ENCODE data around the gene NUMBL. TPM values are rescaled to one million over a fixed set of nuclear protein-coding genes. Genes with fewer than 3 reads are reported as not detected.

NUMBL gene
- total and polyA plus RNA-seq, 4 donors: 9.8 to 95.4 (median 61.0) TPM

GRCh38 chr19:40688987-40689338, 1.5 kb downstream of the NUMBL start:
- ATAC-seq (ENCODE audit: low FRiP score) (no peak), DNase-seq (no peak)
- no peak overlapping the region for H3K27ac ChIP-seq (ENCODE audit: low read depth in 1 of 2, low read length in 2 of 2)
- peak overlapping the region; percentile 62 to 75 for H3K4me3 ChIP-seq (ENCODE audit: low read length in 2 of 2)
- no peaks in the 10 kb centered on the region for H3K9me3 ChIP-seq (ENCODE audit: control insufficient read depth, low read length)
- intact Hi-C loops (cut with DNase I): no loop called here
- no peaks in the 10 kb centered on the region for H3K27me3 ChIP-seq (ENCODE audit: control insufficient read depth in 1 of 2, insufficient read depth in 2 of 2, low read length in 1 of 2)
- H3K4me1 ChIP-seq (ENCODE audit: control insufficient read depth in 1 of 2, insufficient read depth in 2 of 2, low read length in 2 of 2): no peaks in the 10 kb centered on the region
- 7 to 8% methylated on average over 4 of the region's 4 CpGs for WGBS, 2 donors
- H3K36me3 ChIP-seq (ENCODE audit: control insufficient read depth in 1 of 2, insufficient read depth in 2 of 2, low read length in 1 of 2): peaks cover 0 to 10% of the 10 kb centered on the region in 2 donors

- H3K36me3 ChIP-seq (ENCODE audit: control insufficient read depth in 1 of 2, insufficient read depth in 2 of 2, low read length in 1 of 2): peaks cover 0 to 10% of the 10 kb centered on the region in 2 donors
- intact Hi-C loops (cut with DNase I): no loop called here
- 48 to 54% methylated on average over 1 of the region's 1 CpG for WGBS, 2 donors
- no peaks in the 10 kb centered on the region for H3K4me1 ChIP-seq (ENCODE audit: control insufficient read depth in 1 of 2, insufficient read depth in 2 of 2, low read length in 2 of 2)
- no peaks in the 10 kb centered on the region for H3K9me3 ChIP-seq (ENCODE audit: control insufficient read depth, low read length)
- DNase-seq: no peak
- peak overlapping the region in 1 of 2 donors; percentile 83 for H3K27ac ChIP-seq (ENCODE audit: low read depth in 1 of 2, low read length in 2 of 2)
- H3K4me3 ChIP-seq (ENCODE audit: low read length in 2 of 2): no peak overlapping the region
- no peak for ATAC-seq (ENCODE audit: low FRiP score)
- no peaks in the 10 kb centered on the region for H3K27me3 ChIP-seq (ENCODE audit: control insufficient read depth in 1 of 2, insufficient read depth in 2 of 2, low read length in 1 of 2)
Observed at GRCh38 chr19:40688309-40688708, 2.1 kb downstream of the NUMBL start.

DNA sequence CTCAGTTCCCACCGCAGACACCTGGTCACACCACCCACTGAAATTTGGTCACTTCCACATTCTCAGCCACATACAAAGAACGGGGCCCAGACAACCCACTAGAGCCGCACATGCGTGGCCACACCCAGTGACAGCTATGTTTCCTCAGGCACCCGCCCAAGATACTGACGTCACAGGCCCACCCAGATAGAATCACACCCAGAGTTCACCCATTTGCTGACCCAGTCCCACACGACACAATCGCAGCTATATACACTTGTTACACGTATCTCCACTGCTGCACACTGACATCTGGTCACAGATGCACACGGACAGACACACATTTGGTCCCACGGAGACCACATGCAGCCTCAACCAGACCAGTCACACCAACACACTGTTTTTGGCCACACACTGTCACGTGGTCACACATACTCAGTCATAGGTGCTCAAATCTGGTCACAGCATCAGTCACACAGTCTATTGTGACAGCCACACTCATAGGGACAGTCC, 2.9 kb downstream of the NUMBL start:
- 15 to 17% methylated on average over 12 of the region's 12 CpGs for WGBS, 2 donors
- intact Hi-C loops (cut with DNase I): no loop called here
- Histone ChIP-seq H3K4me3 (ENCODE audit: low read length in 2 of 2) (no peak overlapping the region), H3K9me3 (ENCODE audit: control insufficient read depth, low read length) (no peaks in the 10 kb centered on the region), H3K27ac (ENCODE audit: low read depth in 1 of 2, low read length in 2 of 2) (peak overlapping the region in 1 of 2 donors; percentile 83), H3K27me3 (ENCODE audit: control insufficient read depth in 1 of 2, insufficient read depth in 2 of 2, low read length in 1 of 2) (no peaks in the 10 kb centered on the region), H3K36me3 (ENCODE audit: control insufficient read depth in 1 of 2, insufficient read depth in 2 of 2, low read length in 1 of 2) (peaks cover 0 to 10% of the 10 kb centered on the region in 2 donors), H3K4me1 (ENCODE audit: control insufficient read depth in 1 of 2, insufficient read depth in 2 of 2, low read length in 2 of 2) (no peaks in the 10 kb centered on the region)
- peak; percentile 89 to 95 for DNase-seq
- peak; percentile 53 for ATAC-seq (ENCODE audit: low FRiP score)

GRCh38 chr19:40686882-40687524, 3.4 kb downstream of the NUMBL start:
- peak overlapping the region in 1 of 2 donors; percentile 53 for H3K27ac ChIP-seq (ENCODE audit: low read depth in 1 of 2, low read length in 2 of 2)
- intact Hi-C loops (cut with DNase I): no loop called here

GRCh38 chr19:40685563-40685962, 4.9 kb downstream of the NUMBL start:
- Histone ChIP-seq H3K9me3 (ENCODE audit: control insufficient read depth, low read length) (no peaks in the 10 kb centered on the region), H3K4me3 (ENCODE audit: low read length in 2 of 2) (no peak overlapping the region), H3K27me3 (ENCODE audit: control insufficient read depth in 1 of 2, insufficient read depth in 2 of 2, low read length in 1 of 2) (no peaks in the 10 kb centered on the region), H3K4me1 (ENCODE audit: control insufficient read depth in 1 of 2, insufficient read depth in 2 of 2, low read length in 2 of 2) (no peaks in the 10 kb centered on the region), H3K27ac (ENCODE audit: low read depth in 1 of 2, low read length in 2 of 2) (no peak overlapping the region), H3K36me3 (ENCODE audit: control insufficient read depth in 1 of 2, insufficient read depth in 2 of 2, low read length in 1 of 2) (peaks cover 2 to 14% of the 10 kb centered on the region in 2 donors)
- ATAC-seq (ENCODE audit: low FRiP score) (no peak), DNase-seq (no peak)
- 65 to 76% methylated on average over 6 of the region's 6 CpGs for WGBS, 2 donors
- intact Hi-C loops (cut with DNase I): no loop called here

More at GRCh38 chr19:40686882-40687524, 3.4 kb downstream of the NUMBL start:
- Histone ChIP-seq H3K27me3 (ENCODE audit: control insufficient read depth in 1 of 2, insufficient read depth in 2 of 2, low read length in 1 of 2) (no peaks in the 10 kb centered on the region), H3K36me3 (ENCODE audit: control insufficient read depth in 1 of 2, insufficient read depth in 2 of 2, low read length in 1 of 2) (peaks cover 2 to 10% of the 10 kb centered on the region in 2 donors), H3K4me3 (ENCODE audit: low read length in 2 of 2) (no peak overlapping the region), H3K9me3 (ENCODE audit: control insufficient read depth, low read length) (no peaks in the 10 kb centered on the region), H3K4me1 (ENCODE audit: control insufficient read depth in 1 of 2, insufficient read depth in 2 of 2, low read length in 2 of 2) (no peaks in the 10 kb centered on the region)
- 69 to 71% methylated on average over 14 of the region's 14 CpGs for WGBS, 2 donors
- DNase-seq: no peak
- ATAC-seq (ENCODE audit: low FRiP score): no peak

DNA sequence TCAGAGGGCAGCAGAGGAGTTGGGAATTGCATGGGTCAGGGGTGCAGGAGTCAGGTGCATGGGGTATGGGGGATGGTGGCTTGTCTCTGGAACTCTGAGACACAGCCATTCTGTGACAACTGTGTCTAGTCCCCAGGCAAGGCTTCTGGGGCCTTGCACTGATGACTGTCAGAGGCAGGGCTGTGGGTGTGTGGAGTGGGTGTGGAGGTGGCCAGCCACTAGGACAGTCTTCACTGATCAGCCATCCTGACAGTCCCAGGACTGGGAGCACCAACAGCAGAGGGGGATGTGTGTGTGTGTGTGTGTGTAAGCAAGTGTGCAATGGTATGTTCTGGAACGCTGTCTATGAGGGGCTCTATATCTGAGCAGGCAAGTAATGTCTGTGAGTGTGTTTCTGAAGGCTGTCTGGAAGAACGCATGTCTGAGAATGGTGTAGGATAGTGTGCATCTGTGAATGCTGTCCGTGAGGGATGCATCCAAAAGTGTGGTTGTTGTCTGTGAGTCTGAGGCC, 5.4 kb downstream of the NUMBL start:
- Histone ChIP-seq H3K9me3 (ENCODE audit: control insufficient read depth, low read length) (no peaks in the 10 kb centered on the region), H3K4me3 (ENCODE audit: low read length in 2 of 2) (no peak overlapping the region), H3K36me3 (ENCODE audit: control insufficient read depth in 1 of 2, insufficient read depth in 2 of 2, low read length in 1 of 2) (peaks cover 2 to 14% of the 10 kb centered on the region in 2 donors), H3K27me3 (ENCODE audit: control insufficient read depth in 1 of 2, insufficient read depth in 2 of 2, low read length in 1 of 2) (no peaks in the 10 kb centered on the region), H3K27ac (ENCODE audit: low read depth in 1 of 2, low read length in 2 of 2) (no peak overlapping the region), H3K4me1 (ENCODE audit: control insufficient read depth in 1 of 2, insufficient read depth in 2 of 2, low read length in 2 of 2) (no peaks in the 10 kb centered on the region)
- intact Hi-C loops (cut with DNase I): no loop called here
- ATAC-seq (ENCODE audit: low FRiP score): no peak
- WGBS, 2 donors: 82 to 85% methylated on average over 3 of the region's 3 CpGs
- DNase-seq: no peak

- Histone ChIP-seq H3K27me3 (ENCODE audit: control insufficient read depth in 1 of 2, insufficient read depth in 2 of 2, low read length in 1 of 2) (no peaks in the 10 kb centered on the region), H3K4me1 (ENCODE audit: control insufficient read depth in 1 of 2, insufficient read depth in 2 of 2, low read length in 2 of 2) (no peaks in the 10 kb centered on the region), H3K27ac (ENCODE audit: low read depth in 1 of 2, low read length in 2 of 2) (no peak overlapping the region), H3K36me3 (ENCODE audit: control insufficient read depth in 1 of 2, insufficient read depth in 2 of 2, low read length in 1 of 2) (peaks cover 2 to 14% of the 10 kb centered on the region in 2 donors), H3K9me3 (ENCODE audit: control insufficient read depth, low read length) (no peaks in the 10 kb centered on the region), H3K4me3 (ENCODE audit: low read length in 2 of 2) (no peak overlapping the region)
- DNase-seq (no peak), ATAC-seq (ENCODE audit: low FRiP score) (no peak)
- WGBS, 2 donors: 94 to 95% methylated on average over 32 of the region's 32 CpGs
- intact Hi-C loops (cut with DNase I): no loop called here
Observed at GRCh38 chr19:40684280-40684679, 6.2 kb downstream of the NUMBL start.

DNA sequence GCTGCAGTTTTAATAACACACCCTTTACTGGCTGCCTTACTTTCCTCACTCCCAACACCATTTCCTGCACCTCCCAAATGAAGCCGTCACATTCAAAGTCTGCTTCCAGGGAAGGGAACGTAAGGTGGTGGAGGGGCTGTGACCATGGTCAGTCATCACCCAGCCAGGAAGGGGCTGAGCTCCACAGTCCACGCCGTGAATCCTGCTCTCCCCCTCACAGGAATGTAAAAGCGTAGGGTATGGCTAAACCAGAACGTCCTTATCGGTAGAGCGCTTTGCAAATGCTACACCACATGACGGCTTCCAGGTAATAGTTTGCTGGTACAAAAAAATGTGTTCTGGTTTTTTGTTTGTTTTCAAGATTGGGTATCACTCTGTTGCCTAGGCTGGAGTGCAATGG, 7.0 kb downstream of the NUMBL start:
- Histone ChIP-seq H3K27ac (ENCODE audit: low read depth in 1 of 2, low read length in 2 of 2) (no peak overlapping the region), H3K27me3 (ENCODE audit: control insufficient read depth in 1 of 2, insufficient read depth in 2 of 2, low read length in 1 of 2) (no peaks in the 10 kb centered on the region), H3K36me3 (ENCODE audit: control insufficient read depth in 1 of 2, insufficient read depth in 2 of 2, low read length in 1 of 2) (peaks cover 2 to 14% of the 10 kb centered on the region in 2 donors), H3K4me1 (ENCODE audit: control insufficient read depth in 1 of 2, insufficient read depth in 2 of 2, low read length in 2 of 2) (no peaks in the 10 kb centered on the region), H3K4me3 (ENCODE audit: low read length in 2 of 2) (no peak overlapping the region), H3K9me3 (ENCODE audit: control insufficient read depth, low read length) (no peaks in the 10 kb centered on the region)
- WGBS, 2 donors: 87 to 88% methylated on average over 9 of the region's 9 CpGs
- DNase-seq (no peak), ATAC-seq (ENCODE audit: low FRiP score) (no peak)
- intact Hi-C loops (cut with DNase I): no loop called here

- Histone ChIP-seq H3K4me3 (ENCODE audit: low read length in 2 of 2) (no peak overlapping the region), H3K27me3 (ENCODE audit: control insufficient read depth in 1 of 2, insufficient read depth in 2 of 2, low read length in 1 of 2) (no peaks in the 10 kb centered on the region), H3K27ac (ENCODE audit: low read depth in 1 of 2, low read length in 2 of 2) (no peak overlapping the region), H3K4me1 (ENCODE audit: control insufficient read depth in 1 of 2, insufficient read depth in 2 of 2, low read length in 2 of 2) (no peaks in the 10 kb centered on the region), H3K36me3 (ENCODE audit: control insufficient read depth in 1 of 2, insufficient read depth in 2 of 2, low read length in 1 of 2) (peaks cover 2 to 14% of the 10 kb centered on the region in 2 donors), H3K9me3 (ENCODE audit: control insufficient read depth, low read length) (no peaks in the 10 kb centered on the region)
- intact Hi-C loops (cut with DNase I): no loop called here
- DNase-seq (no peak), ATAC-seq (ENCODE audit: low FRiP score) (no peak)
- WGBS, 2 donors: 91 to 92% methylated on average over 18 of the region's 18 CpGs
Observed at GRCh38 chr19:40682431-40682964, 8.0 kb downstream of the NUMBL start.
